K562 (cell line): ENCODE results near the gene CSN3. TPM values are rescaled to one million over a fixed set of nuclear protein-coding genes. Genes with fewer than 3 reads are reported as not detected.

ENCODE experiments used
- ATAC-seq: fragments of 200-7000 bp; cut with Tn5 transposase; 3 replicates; pipeline ENCODE4 v1.9.1; 2020; ENCODE audit warnings: moderate library complexity
- BruUV-seq: library from RNA; stranded (reverse); fragments of 400-500 nt; replicated peaks from 2 replicates; lab custom pipeline; 2021; lab: Mats Ljungman, UMichigan
- CTCF ChIA-PET: fragments of 300-600 bp; formaldehyde crosslinking; extraction: SDS; loops from one replicate; lab custom pipeline; 2021; ENCODE audit warnings: low intra/inter-chr PET ratio; lab: Yijun Ruan, JAX
- POLR2A ChIA-PET: fragments of 300-600, 350-650 bp; sonication (Branson Sonifier 250); formaldehyde crosslinking; extraction: SDS; loops from one replicate; lab custom pipeline; 2021; ENCODE audit warnings: antibody characterized with exemption, inconsistent platforms; lab: Yijun Ruan, JAX
- DNase-seq, 4 experiments: peaks; one replicate each; pipeline versions ENCODE4 v3.0.0 to v3.0.0-alpha.2; 2011 to 2018; ENCODE audit warnings: low spot score in 3 of 4, mixed read lengths in 3 of 4; ENCODE audit errors: extremely low read depth in 1 of 4
- FAIRE-seq: peaks from 2 replicates; lab custom pipeline; 2011; peaks lifted over from hg19 to GRCh38; lab: Jason Lieb, UNC
- H2AFZ ChIP-seq: 2 replicates; pipeline ENCODE4 v1.6.0; 2011; ENCODE audit warnings: low read depth, low read length, control low read depth, inconsistent platforms
- H3K27ac ChIP-seq: fragments of 200-600 bp; 3 replicates; pipeline ENCODE4 v1.8.0; 2011; ENCODE audit warnings: low read depth, mild to moderate bottlenecking, control low read depth, inconsistent platforms, low read length, moderate library complexity, mixed read lengths; ENCODE audit errors: extremely low read depth
- H3K27me3 ChIP-seq, 2 experiments: fragments of 300-600 bp in 1 of 2; 2 replicates in 1 of 2; 3 replicates in 1 of 2; pipeline versions ENCODE4 v1.6.0 to v1.8.0; 2011; ENCODE audit warnings: inconsistent platforms in 2 of 2, low read length in 2 of 2, mild to moderate bottlenecking in 1 of 2, mixed read lengths in 1 of 2, moderate library complexity in 1 of 2; ENCODE audit not compliant: control insufficient read depth in 2 of 2, insufficient read depth in 2 of 2
- H3K36me3 ChIP-seq: fragments of 300-600 bp; 3 replicates; pipeline ENCODE4 v1.8.0; 2011; ENCODE audit warnings: mild to moderate bottlenecking, low read length, inconsistent platforms; ENCODE audit not compliant: control insufficient read depth, insufficient read depth
- H3K4me1 ChIP-seq, 2 experiments: fragments of 200-600 bp in 1 of 2; replicated peaks in 1 of 2; 2 replicates in 1 of 2; 3 replicates in 1 of 2; pipeline versions ENCODE4 v1.5.1 to v1.8.0; 2011; ENCODE audit warnings: inconsistent platforms in 2 of 2, low read length in 2 of 2, mild to moderate bottlenecking in 1 of 2, mixed read lengths in 1 of 2, moderate library complexity in 1 of 2; ENCODE audit not compliant: control insufficient read depth in 2 of 2, insufficient read depth in 2 of 2
- H3K4me2 ChIP-seq: 2 replicates; pipeline ENCODE4 v1.6.1; 2011; ENCODE audit warnings: low read length, control low read depth, inconsistent platforms, mixed read lengths; ENCODE audit not compliant: insufficient read depth
- H3K4me3 ChIP-seq: fragments of 200-600 bp; sonication (generic), shearing (Covaris generic); 2 replicates; pipeline ENCODE4 v1.5.1; 2016; ENCODE audit warnings: control low read depth, inconsistent platforms
- H3K79me2 ChIP-seq: fragments of 200-600 bp; 3 replicates; pipeline ENCODE4 v1.8.0; 2011; ENCODE audit warnings: low read length, inconsistent platforms; ENCODE audit not compliant: control insufficient read depth, insufficient read depth
- H3K9ac ChIP-seq, 2 experiments: 2 replicates each; pipeline versions ENCODE4 v1.6.0 to v1.6.1; 2011; ENCODE audit warnings: low read depth in 2 of 2, low read length in 2 of 2, control low read depth in 1 of 2, inconsistent platforms in 1 of 2, mild to moderate bottlenecking in 1 of 2, mixed read lengths in 1 of 2; ENCODE audit not compliant: insufficient read depth in 1 of 2
- H3K9me1 ChIP-seq: one replicate; pipeline ENCODE4 v1.6.0; 2011; ENCODE audit warnings: inconsistent platforms, mild to moderate bottlenecking, low read length, moderate library complexity; ENCODE audit not compliant: control insufficient read depth, insufficient read depth
- H3K9me3 ChIP-seq: replicated peaks from 2 replicates; pipeline ENCODE4 v1.5.1; 2011; ENCODE audit warnings: low read depth, low read length, inconsistent platforms; ENCODE audit not compliant: control insufficient read depth, insufficient read depth
- H4K20me1 ChIP-seq: replicated peaks from 2 replicates; pipeline ENCODE4 v1.6.1; 2011; ENCODE audit warnings: low read length, inconsistent platforms, mixed read lengths; ENCODE audit not compliant: control insufficient read depth, insufficient read depth
- KDM2B ChIP-seq: fragments of 250-450 bp; sonication (Bioruptor Pico); IDR thresholded peaks from 2 replicates; pipeline ENCODE4 v1.8.0; 2021; ENCODE audit warnings: mild to moderate bottlenecking, moderate library complexity
- NBN ChIP-seq: fragments of 450-650 bp; IDR thresholded peaks from 2 replicates; pipeline ENCODE4 v1.6.1; 2016; ENCODE audit warnings: low read depth, mild to moderate bottlenecking
- NCOA2 ChIP-seq, 2 experiments: fragments of 450-650 bp; IDR thresholded peaks; 2 replicates each; pipeline ENCODE4 v1.6.1; 2018; ENCODE audit warnings: mild to moderate bottlenecking in 2 of 2, moderate library complexity in 1 of 2; ENCODE audit not compliant: partially characterized antibody in 2 of 2
- NR2F6 ChIP-seq: fragments of 450-650 bp; formaldehyde crosslinking; IDR thresholded peaks from 2 replicates; pipeline ENCODE4 v1.4.0; 2020; ENCODE audit warnings: mild to moderate bottlenecking
- PHF20 ChIP-seq: fragments of 450-650 bp; IDR thresholded peaks from 2 replicates; pipeline ENCODE4 v1.6.1; 2018; ENCODE audit not compliant: partially characterized antibody
- POLR3G ChIP-seq: IDR thresholded peaks from 2 replicates; pipeline ENCODE4 v1.6.1; 2011; ENCODE audit not compliant: insufficient read length, insufficient replicate concordance; ENCODE audit errors: extremely low read depth
- PTTG1 ChIP-seq: fragments of 450-650 bp; IDR thresholded peaks from 2 replicates; pipeline ENCODE4 v1.6.1; 2016; ENCODE audit warnings: low read depth, mild to moderate bottlenecking, missing genetic modification characterization, missing compliant biosample characterization
- SNRNP70 ChIP-seq: fragments of 200-400 bp; formaldehyde crosslinking; optimal IDR thresholded peaks from 2 replicates; pipeline ENCODE3; 2017; ENCODE audit warnings: low read depth, low read length
- TRIM28 ChIP-seq: fragments of 450-650 bp; IDR thresholded peaks from 2 replicates; pipeline ENCODE4 v1.6.1; 2017
- TSC22D4 ChIP-seq: fragments of 450-650 bp; IDR thresholded peaks from 2 replicates; pipeline ENCODE4 v1.6.1; 2016; ENCODE audit warnings: missing genetic modification characterization, missing biosample characterization, control low read depth
- U2AF1 ChIP-seq: fragments of 200-400 bp; formaldehyde crosslinking; optimal IDR thresholded peaks from 2 replicates; pipeline ENCODE3; 2017; ENCODE audit warnings: mild to moderate bottlenecking, low read depth, low read length, moderate library complexity
- ZNF134 ChIP-seq: fragments of 250-450 bp; sonication (Bioruptor Pico); conservative IDR thresholded peaks from 2 replicates; pipeline ENCODE4 v1.4.0; 2020
- WGBS: fragments of 100-300 bp; shearing (Covaris generic); methylation state at CpG from one replicate; pipeline ENCODE4 v1.1.6; 2016; ENCODE audit warnings: low coverage, mixed read lengths; ENCODE audit not compliant: insufficient coverage; ENCODE audit errors: missing lambda C conversion rate; 5-methylcytosine and 5-hydroxymethylcytosine counted together
- in situ Hi-C: fragments of 300-500 bp; cut with MboI; formaldehyde crosslinking; loops from 4 replicates; pipeline ENCODE4 v1.15.0; 2018; ENCODE audit warnings: inconsistent platforms, mixed read lengths
- intact Hi-C: fragments of 100-400 bp; cut with micrococcal nuclease; formaldehyde crosslinking; loops from 2 replicates; pipeline ENCODE4 v1.14.2; 2022
- polyA plus RNA-seq, 8 experiments: library from polyadenylated mRNA; depleted of rRNA in 4 of 8; stranded (reverse) in 5 of 8; unstranded in 3 of 8; fragments of >200 nt; fragmentation: Nextera tagmentation in 2 of 8; fragmentation: Illumina TruSeq in 1 of 8; extraction: Ambion mirVana in 2 of 8; extraction: Trizol in 1 of 8; gene quantifications; 2 replicates each; pipeline versions ENCODE4 v1.2.1 to v1.2.3, GENCODE V29; 2011 to 2014; ENCODE audit warnings: inconsistent platforms in 1 of 8, missing spikeins in 1 of 8
- total RNA-seq, 7 experiments: library from RNA; depleted of rRNA in 6 of 7; stranded (reverse); fragments of >200 nt in 6 of 7; fragmentation: Illumina TruSeq in 2 of 7; extraction: Trizol in 2 of 7; gene quantifications; 2 replicates each; pipeline versions ENCODE4 v1.2.1 to v1.2.3, GENCODE V29; 2011 to 2021; ENCODE audit warnings: low replicate concordance in 1 of 7

Gene CSN3
- total and polyA plus RNA-seq, 9 of the 15 experiments (the other 6 are each of a cell fraction or from before 2014, with no cell fraction given) = not detected

GRCh38 chr4:70197842-70198241, 44.6 kb upstream of the CSN3 start:
- Histone ChIP-seq H3K9ac (no peak overlapping the region), H3K36me3 (no peaks in the 10 kb centered on the region), H4K20me1 (no peaks in the 10 kb centered on the region), H3K4me2 (no peak overlapping the region), H3K27ac (no peak overlapping the region), H3K4me3 (no peak overlapping the region), H2AFZ (no peak overlapping the region), H3K9me3 (no peaks in the 10 kb centered on the region; the same call in 1 of the 2 replicates), H3K27me3 (no peaks in the 10 kb centered on the region), H3K4me1 (no peaks in the 10 kb centered on the region), H3K9me1 (no peaks in the 10 kb centered on the region), H3K79me2 (no peaks in the 10 kb centered on the region)
- 0% methylated on average over 2 of the region's 2 CpGs for WGBS
- no peak for DNase-seq
- ATAC-seq = no peak
- no peak for TF ChIP-seq TSC22D4
- TF ChIP-seq NBN = no peak
- TF ChIP-seq NCOA2 (IDR thresholded peaks at IDR 0.05; ENCODE audit: partially characterized antibody in 2 of 2) = no peak
- no peak for TF ChIP-seq TRIM28
- TF ChIP-seq ZNF134 (CRISPR knock-in tag) = no peak
- no peak for TF ChIP-seq KDM2B (CRISPR knock-in tag)
- no peak for TF ChIP-seq SNRNP70
- no peak for TF ChIP-seq POLR3G
- TF ChIP-seq PTTG1 (tag) = no peak
- TF ChIP-seq PHF20 = no peak
- TF ChIP-seq NR2F6 (CRISPR knock-in tag) = no peak
- no peak for TF ChIP-seq U2AF1
- FAIRE-seq = no peak
- CTCF ChIA-PET = no interaction called here
- POLR2A ChIA-PET = no interaction called here
- intact Hi-C loops = no loop called here
- in situ Hi-C loops = no loop called here
- no TSS peak for BruUV-seq
